ENCODE measurements around the gene ELP5.

ELP5 gene

DNA sequence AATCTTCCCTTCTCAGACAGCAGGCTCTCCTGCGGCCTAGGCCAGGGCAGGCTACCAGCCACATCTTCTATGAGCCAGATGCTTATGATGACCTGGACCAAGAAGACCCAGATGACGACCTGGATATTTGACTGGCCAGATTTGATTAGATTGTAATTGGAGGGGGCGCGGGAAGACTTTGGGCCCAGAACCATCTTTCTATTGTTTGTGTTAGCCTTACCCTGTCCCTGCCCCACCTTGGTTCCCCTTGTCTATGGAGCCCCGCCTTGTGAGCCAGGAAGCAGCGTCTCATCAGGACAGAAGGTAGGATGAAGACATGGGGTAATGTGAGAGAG is 7.5 kb downstream of the ELP5 start:
- TF ChIP-seq, protein P1, sequence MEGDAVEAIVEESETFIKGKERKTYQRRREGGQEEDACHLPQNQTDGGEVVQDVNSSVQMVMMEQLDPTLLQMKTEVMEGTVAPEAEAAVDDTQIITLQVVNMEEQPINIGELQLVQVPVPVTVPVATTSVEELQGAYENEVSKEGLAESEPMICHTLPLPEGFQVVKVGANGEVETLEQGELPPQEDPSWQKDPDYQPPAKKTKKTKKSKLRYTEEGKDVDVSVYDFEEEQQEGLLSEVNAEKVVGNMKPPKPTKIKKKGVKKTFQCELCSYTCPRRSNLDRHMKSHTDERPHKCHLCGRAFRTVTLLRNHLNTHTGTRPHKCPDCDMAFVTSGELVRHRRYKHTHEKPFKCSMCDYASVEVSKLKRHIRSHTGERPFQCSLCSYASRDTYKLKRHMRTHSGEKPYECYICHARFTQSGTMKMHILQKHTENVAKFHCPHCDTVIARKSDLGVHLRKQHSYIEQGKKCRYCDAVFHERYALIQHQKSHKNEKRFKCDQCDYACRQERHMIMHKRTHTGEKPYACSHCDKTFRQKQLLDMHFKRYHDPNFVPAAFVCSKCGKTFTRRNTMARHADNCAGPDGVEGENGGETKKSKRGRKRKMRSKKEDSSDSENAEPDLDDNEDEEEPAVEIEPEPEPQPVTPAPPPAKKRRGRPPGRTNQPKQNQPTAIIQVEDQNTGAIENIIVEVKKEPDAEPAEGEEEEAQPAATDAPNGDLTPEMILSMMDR (conservative IDR thresholded peaks at IDR 0.05; ENCODE audit: low read length), result no peak
- H3K4me3 ChIP-seq (ENCODE audit: low read length), result no peak overlapping the region
- DNase-seq (ENCODE audit: low read depth), result no peak

DNA sequence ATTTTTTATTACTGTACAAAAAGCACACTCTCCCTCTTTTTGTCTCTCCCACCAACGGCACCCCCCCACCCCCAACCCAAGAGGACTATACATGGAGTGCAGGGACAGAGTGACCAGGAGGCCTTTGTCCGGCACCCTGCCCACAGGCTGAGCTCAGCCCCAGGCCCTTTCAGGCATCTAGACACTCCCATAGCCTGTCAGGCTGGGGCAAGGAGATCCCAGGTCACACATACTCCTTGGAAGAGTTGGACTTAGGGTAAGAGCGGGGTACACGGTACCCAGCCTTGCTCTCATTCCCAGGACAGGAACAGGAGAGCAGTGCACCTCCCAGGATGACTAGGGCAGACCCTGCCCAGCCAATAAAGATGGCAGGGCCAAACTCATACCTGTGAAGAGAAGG is 8.1 kb downstream of the ELP5 start:
- no peak overlapping the region for H3K4me3 ChIP-seq (ENCODE audit: low read length)
- no peak for DNase-seq (ENCODE audit: low read depth)
- TF ChIP-seq, protein P1 (conservative IDR thresholded peaks at IDR 0.05; ENCODE audit: low read length), result no peak

DNA sequence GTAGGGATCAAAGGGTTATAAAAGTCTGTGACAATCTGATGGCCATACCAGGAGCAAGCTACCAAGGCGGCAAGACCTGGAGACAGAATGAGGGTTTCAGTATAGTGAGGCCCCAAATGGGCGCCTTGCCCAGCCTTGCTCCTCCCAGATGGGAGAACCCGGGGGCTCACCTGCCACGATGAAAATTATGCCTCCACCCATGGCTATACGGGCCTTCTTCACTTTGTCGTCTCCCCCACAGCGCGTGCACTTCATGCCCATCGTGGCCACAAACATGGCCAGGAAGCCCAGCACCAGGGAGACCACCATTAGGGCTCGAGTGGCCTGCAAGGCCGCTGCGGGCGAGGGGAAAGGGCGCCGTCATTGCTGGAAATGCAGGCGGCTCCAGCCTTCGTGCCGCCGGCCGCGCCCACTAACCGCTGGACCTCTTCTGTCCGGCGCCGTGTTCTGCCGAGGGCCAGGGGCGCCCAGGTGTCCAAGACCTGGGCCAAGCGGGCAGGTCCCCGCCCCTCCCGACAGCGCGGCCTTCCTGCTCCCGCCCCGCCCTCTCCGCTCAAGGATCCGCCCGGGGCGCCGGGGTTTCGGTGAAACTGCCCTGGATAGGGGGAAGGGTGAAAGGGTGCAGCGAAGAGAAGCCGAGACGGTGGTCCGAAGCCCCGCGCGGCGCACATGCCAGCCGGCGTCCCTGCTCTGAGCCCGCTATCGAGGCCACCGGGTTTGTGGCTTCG is 8.8 kb downstream of the ELP5 start:
- no peak for DNase-seq (ENCODE audit: low read depth)
- H3K4me3 ChIP-seq (ENCODE audit: low read length), result peak overlapping the region; percentile 47
- TF ChIP-seq, protein P1 (conservative IDR thresholded peaks at IDR 0.05; ENCODE audit: low read length), result no peak

DNA sequence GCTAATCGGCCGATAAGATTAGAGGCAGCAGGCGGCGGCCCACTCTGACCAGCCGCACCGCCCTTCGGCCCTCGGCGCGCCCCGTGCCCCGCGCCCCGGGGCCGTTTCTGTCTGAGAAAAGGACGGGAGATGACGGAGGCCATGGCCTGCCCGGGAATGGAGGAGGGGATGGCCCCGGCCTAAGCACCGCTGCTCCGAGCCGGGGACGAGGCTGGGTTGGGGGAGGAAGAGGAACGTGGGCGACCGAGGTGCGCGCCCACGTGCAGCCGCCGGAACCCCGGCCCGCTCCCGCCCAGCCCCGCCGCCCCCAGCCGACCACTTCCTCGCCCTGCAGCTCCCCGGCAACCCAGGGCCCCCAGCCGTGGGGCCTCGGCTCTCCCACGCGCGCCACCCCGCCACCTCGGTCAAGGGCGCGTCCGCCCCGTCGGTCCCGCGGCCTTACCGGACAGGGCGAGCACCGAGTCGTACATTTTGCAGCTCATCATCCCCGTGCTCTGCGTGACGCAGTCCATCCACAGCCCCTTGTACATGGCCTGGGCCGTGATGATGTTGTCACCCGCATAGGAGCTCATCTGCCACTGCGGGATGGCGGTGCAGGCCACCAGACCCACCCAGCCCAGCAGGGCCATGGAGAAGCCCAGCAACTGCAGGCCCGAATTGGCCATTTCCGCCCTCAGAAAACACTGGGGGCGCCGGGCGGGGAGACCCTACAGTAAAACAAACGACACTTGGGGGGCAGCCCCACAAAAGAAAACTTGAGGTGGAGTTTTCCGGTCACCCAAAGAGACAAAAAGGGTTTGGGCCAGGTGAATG is 9.6 kb downstream of the ELP5 start:
- DNase-seq (ENCODE audit: low read depth), result no peak
- H3K4me3 ChIP-seq (ENCODE audit: low read length), result peak overlapping the region; percentile 47
- TF ChIP-seq, protein P1 (conservative IDR thresholded peaks at IDR 0.05; ENCODE audit: low read length), result no peak

DNA sequence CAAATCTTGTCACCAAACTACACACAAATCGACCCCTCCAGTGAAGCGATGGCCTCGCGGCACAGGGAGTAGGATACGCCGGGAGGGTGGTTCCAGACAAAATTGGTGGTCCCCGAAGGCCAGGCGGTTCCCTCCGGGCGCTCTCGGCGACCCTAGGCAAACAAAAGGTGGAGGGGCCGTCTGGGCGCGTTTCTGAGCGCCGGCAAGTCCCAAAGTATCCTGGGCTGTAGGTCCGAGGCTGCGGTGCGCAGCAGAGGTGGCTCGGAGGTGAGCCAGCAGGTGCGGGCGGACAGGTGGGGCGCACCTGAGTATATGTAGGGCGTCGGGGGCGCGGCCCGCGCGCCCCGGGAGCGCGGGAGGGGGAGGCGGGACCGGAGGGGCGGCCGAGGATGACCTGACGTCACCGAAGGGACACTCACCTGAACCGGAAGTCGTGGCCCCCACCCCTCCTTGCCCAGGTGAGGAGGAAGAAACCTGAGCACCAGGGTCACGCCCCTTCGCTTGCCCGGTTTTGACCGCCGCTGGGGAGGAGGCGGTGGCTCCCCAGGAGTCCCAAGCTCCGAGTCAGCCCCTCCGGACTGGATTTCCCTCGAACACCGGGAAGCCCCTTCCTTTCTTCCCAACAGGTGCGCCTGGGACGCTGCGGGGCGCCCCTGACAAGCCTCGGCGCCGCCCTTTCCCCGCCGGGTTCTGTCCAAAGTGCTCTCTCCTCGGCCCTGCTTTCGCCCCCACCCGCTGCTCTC is 10.3 kb downstream of the ELP5 start, which contains the start of gene CLDN7:
Gene CLDN7, minus strand, starts transcription at position 287 of the 743 bp plus-strand sequence. CDS start 435 bp downstream, outside the sequence.
- TF ChIP-seq, protein P1 (conservative IDR thresholded peaks at IDR 0.05; ENCODE audit: low read length), result no peak
- H3K4me3 ChIP-seq (ENCODE audit: low read length), result peak within 1 kb of the TSS; percentile 47
- no peak for DNase-seq (ENCODE audit: low read depth)

DNA sequence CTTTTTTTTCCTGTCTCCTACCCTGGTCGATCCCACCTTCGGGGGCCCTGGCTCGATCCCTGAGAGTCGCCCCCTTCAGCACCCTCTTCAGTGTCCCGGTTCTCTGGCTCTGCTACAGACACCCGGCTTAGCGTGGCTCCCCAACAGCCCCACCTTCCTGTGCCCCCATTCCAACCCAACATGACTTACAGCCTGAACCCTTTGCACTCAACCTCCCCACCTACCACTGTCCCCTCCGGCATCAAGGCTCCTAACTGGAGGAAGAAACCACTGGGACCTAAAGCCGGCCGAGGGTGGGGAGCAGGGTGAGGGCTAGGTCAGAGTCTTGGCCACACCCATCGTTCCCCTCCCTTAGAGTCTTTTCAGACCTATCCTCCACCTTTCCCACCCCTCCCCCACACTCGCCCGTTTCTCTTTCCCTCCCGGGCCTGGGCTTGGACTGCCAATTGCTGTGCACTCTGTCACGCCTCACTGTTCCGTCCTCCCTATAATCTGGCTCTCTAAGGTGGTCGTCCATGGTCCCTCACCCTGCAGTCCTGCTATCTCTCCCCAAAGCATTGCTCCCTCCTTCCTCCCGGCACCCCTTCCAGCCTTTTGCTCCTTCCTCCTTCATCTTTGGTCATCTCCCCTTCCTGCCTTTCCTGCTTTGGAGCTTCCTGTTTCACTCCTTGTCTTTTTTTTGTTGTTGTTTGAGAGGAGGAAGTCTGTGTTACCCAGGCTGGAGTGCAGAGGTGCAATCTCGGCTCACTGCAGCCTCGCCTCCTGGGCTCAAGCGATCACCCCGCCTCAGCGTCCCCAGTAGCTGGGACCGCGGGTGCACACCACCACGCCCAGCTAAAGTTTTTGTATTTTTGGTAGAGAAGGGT is 11.2 kb downstream of the ELP5 start:
- TF ChIP-seq, protein P1 (conservative IDR thresholded peaks at IDR 0.05; ENCODE audit: low read length), result no peak
- DNase-seq (ENCODE audit: low read depth), result no peak
- no peak overlapping the region for H3K4me3 ChIP-seq (ENCODE audit: low read length)
